HepG2 (cell line): ENCODE results near the gene STX4. TPM values are rescaled to one million over a fixed set of nuclear protein-coding genes. Genes with fewer than 3 reads are reported as not detected.

Experiments
- ATRX ChIP-seq: sonication (generic); formaldehyde crosslinking; IDR thresholded peaks from 2 replicates; pipeline ENCODE4 v1.4.0; 2020; ENCODE audit warnings: missing genetic modification reagents, borderline replicate concordance
- GATA4 ChIP-seq: sonication (generic); IDR thresholded peaks from 2 replicates; pipeline ENCODE4 v1.6.1; 2016; ENCODE audit warnings: antibody characterized with exemption, low read depth, borderline replicate concordance
- GFI1 ChIP-seq: sonication (generic); formaldehyde crosslinking; IDR thresholded peaks from 2 replicates; pipeline ENCODE4 v1.5.0; 2020; ENCODE audit warnings: missing genetic modification reagents, mild to moderate bottlenecking, borderline replicate concordance
- MAFF ChIP-seq: IDR thresholded peaks from 2 replicates; pipeline ENCODE4 v1.6.1; 2011; ENCODE audit warnings: low read depth, low read length, improper control_type of control experiment
- NR1H2 ChIP-seq: sonication (generic); formaldehyde crosslinking; IDR thresholded peaks from 2 replicates; pipeline ENCODE4 v1.8.1; 2022; ENCODE audit warnings: low read depth, missing genetic modification reagents, borderline replicate concordance
- SAFB2 ChIP-seq: sonication (generic); formaldehyde crosslinking; IDR thresholded peaks from 2 replicates; pipeline ENCODE4 v1.5.1; 2020; ENCODE audit warnings: missing genetic modification reagents, low read depth, mild to moderate bottlenecking, borderline replicate concordance
- SATB2 ChIP-seq: sonication (generic); formaldehyde crosslinking; IDR thresholded peaks from 2 replicates; pipeline ENCODE4 v1.5.0; 2020; ENCODE audit warnings: missing genetic modification reagents
- SIX1 ChIP-seq: sonication (generic); formaldehyde crosslinking; IDR thresholded peaks from 2 replicates; pipeline ENCODE4 v1.4.0; 2020; ENCODE audit warnings: missing genetic modification reagents, borderline replicate concordance
- SP5 ChIP-seq: IDR thresholded peaks from 2 replicates; pipeline ENCODE4 v1.6.1; 2016; ENCODE audit warnings: low read depth, borderline replicate concordance
- THAP11 ChIP-seq: IDR thresholded peaks from 2 replicates; pipeline ENCODE4 v1.6.1; 2016; ENCODE audit warnings: missing biosample characterization, missing genetic modification reagents
- ZBTB3 ChIP-seq: sonication (generic); formaldehyde crosslinking; IDR thresholded peaks from 2 replicates; pipeline ENCODE4 v1.4.0; 2020; ENCODE audit warnings: low read depth, mild to moderate bottlenecking, moderate library complexity, missing genetic modification reagents, borderline replicate concordance
- ZMYM3 ChIP-seq: sonication (generic); formaldehyde crosslinking; IDR thresholded peaks from 2 replicates; pipeline ENCODE4 v1.5.1; 2020; ENCODE audit warnings: mild to moderate bottlenecking, missing genetic modification reagents
- ZNF121 ChIP-seq: sonication (generic); formaldehyde crosslinking; IDR thresholded peaks from 2 replicates; pipeline ENCODE4 v1.5.0; 2020; ENCODE audit warnings: mild to moderate bottlenecking, missing genetic modification reagents
- ZNF30 ChIP-seq: sonication (generic); formaldehyde crosslinking; IDR thresholded peaks from 2 replicates; pipeline ENCODE4 v1.5.0; 2020; ENCODE audit warnings: mild to moderate bottlenecking, missing genetic modification reagents
- ZNF326 ChIP-seq: sonication (generic); formaldehyde crosslinking; IDR thresholded peaks from 2 replicates; pipeline ENCODE4 v1.4.0; 2020; ENCODE audit warnings: missing genetic modification reagents, borderline replicate concordance
- polyA plus RNA-seq, 8 experiments: library from polyadenylated mRNA; depleted of rRNA in 3 of 8; stranded (reverse) in 7 of 8; unstranded in 1 of 8; fragments of >200 nt; fragmentation: Illumina TruSeq in 4 of 8; extraction: Trizol in 4 of 8; gene quantifications; 2 replicates each; pipeline versions ENCODE4 v1.2.1 to v1.2.3, GENCODE V29; 2011 to 2016; ENCODE audit warnings: low read depth in 4 of 8, missing spikeins in 1 of 8, mixed read lengths in 1 of 8; ENCODE audit not compliant: insufficient read depth in 1 of 8
- total RNA-seq, 5 experiments: library from RNA; depleted of rRNA; stranded (reverse); fragments of >200 nt; fragmentation: Illumina TruSeq; extraction: Trizol; gene quantifications; 2 replicates each; pipeline ENCODE4 v1.2.3, GENCODE V29; 2016; ENCODE audit warnings: low read depth in 1 of 5
- TF ChIP-seq, protein P1 (sequence below): fragments of 450-650 bp; IDR thresholded peaks from 2 replicates; pipeline ENCODE4 v1.6.1; 2017
- TF ChIP-seq, protein P2 (sequence below): sonication (generic); formaldehyde crosslinking; IDR thresholded peaks from 2 replicates; pipeline ENCODE4 v1.4.0; 2020; ENCODE audit warnings: mild to moderate bottlenecking, missing genetic modification reagents
- TF ChIP-seq, protein P3 (sequence below): sonication (generic); formaldehyde crosslinking; IDR thresholded peaks from 2 replicates; pipeline ENCODE4 v1.4.0; 2020; ENCODE audit warnings: missing genetic modification reagents, borderline replicate concordance
- TF ChIP-seq, protein P4 (sequence below): sonication (generic); formaldehyde crosslinking; IDR thresholded peaks from 2 replicates; pipeline ENCODE4 v1.5.0; 2020; ENCODE audit warnings: mild to moderate bottlenecking, missing genetic modification reagents
- TF ChIP-seq, protein P5 (sequence below): sonication (generic); formaldehyde crosslinking; IDR thresholded peaks from 2 replicates; pipeline ENCODE4 v1.5.0; 2020; ENCODE audit warnings: missing genetic modification reagents, mild to moderate bottlenecking, borderline replicate concordance

STX4 gene
- total and polyA plus RNA-seq, 2 of the 13 experiments (the other 11 are each of a cell fraction or from before 2014, with no cell fraction given), result 29.2 to 34.6 TPM

DNA sequence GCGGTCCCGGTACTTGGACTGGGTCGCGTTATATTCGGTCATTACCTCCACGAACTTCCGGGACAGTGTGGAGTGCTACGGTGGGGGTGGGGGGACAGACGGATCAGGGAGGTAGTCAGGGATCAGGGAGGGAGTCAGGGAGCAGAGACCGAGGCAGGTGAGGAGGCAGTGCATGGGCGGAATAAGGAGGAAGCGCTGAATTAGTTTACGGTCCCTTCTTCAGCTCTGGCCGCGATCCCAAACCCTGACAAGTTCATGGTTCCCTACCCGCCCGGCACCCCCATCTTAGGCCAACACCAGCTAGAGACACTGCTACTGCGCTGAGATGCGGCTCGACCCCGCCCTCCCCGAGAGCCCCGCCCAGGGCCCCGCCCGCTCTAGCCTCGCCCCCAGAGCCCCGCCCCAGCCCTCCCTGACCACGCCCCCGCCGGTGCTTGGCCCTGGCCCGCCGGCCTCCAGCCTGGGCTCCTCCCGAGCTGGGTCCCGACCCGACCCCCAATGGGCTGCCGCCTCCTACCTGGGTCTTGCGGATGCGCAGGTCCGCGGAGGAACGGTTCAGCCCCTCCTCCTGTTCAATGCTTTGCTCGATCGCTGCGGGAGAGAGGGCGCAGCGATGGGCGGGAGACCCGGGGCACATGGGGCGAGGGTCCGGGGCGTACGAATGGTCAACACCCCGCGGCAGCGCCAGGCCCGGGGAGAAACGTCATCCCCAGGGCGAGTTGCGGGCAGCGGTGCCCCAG is 36.2 kb upstream of the STX4 start (continued):
- TF ChIP-seq, protein P1, sequence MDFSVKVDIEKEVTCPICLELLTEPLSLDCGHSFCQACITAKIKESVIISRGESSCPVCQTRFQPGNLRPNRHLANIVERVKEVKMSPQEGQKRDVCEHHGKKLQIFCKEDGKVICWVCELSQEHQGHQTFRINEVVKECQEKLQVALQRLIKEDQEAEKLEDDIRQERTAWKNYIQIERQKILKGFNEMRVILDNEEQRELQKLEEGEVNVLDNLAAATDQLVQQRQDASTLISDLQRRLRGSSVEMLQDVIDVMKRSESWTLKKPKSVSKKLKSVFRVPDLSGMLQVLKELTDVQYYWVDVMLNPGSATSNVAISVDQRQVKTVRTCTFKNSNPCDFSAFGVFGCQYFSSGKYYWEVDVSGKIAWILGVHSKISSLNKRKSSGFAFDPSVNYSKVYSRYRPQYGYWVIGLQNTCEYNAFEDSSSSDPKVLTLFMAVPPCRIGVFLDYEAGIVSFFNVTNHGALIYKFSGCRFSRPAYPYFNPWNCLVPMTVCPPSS, result no peak
- TF ChIP-seq, protein P2, sequence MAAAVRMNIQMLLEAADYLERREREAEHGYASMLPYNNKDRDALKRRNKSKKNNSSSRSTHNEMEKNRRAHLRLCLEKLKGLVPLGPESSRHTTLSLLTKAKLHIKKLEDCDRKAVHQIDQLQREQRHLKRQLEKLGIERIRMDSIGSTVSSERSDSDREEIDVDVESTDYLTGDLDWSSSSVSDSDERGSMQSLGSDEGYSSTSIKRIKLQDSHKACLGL (CRISPR knock-in tag), result peak; percentile 73
- TF ChIP-seq GATA4, result no peak; the same call in 1 of the 2 replicates
- 0 out of 2 replicates have a peak, but pooled peaks have one; percentile 8 for TF ChIP-seq SIX1 (CRISPR knock-in tag)
- no peak for TF ChIP-seq NR1H2 (CRISPR knock-in tag)
- no peak for TF ChIP-seq MAFF
- peak; percentile 87; the same call in 1 of the 2 replicates for TF ChIP-seq ZNF326
- TF ChIP-seq THAP11 (CRISPR knock-in tag), result peak; percentile 30
- peak; percentile 63; the same call in 1 of the 2 replicates for TF ChIP-seq ZMYM3 (CRISPR knock-in tag)
- TF ChIP-seq SP5, result peak; percentile 53; the same call in 1 of the 2 replicates
- TF ChIP-seq, protein P3, sequence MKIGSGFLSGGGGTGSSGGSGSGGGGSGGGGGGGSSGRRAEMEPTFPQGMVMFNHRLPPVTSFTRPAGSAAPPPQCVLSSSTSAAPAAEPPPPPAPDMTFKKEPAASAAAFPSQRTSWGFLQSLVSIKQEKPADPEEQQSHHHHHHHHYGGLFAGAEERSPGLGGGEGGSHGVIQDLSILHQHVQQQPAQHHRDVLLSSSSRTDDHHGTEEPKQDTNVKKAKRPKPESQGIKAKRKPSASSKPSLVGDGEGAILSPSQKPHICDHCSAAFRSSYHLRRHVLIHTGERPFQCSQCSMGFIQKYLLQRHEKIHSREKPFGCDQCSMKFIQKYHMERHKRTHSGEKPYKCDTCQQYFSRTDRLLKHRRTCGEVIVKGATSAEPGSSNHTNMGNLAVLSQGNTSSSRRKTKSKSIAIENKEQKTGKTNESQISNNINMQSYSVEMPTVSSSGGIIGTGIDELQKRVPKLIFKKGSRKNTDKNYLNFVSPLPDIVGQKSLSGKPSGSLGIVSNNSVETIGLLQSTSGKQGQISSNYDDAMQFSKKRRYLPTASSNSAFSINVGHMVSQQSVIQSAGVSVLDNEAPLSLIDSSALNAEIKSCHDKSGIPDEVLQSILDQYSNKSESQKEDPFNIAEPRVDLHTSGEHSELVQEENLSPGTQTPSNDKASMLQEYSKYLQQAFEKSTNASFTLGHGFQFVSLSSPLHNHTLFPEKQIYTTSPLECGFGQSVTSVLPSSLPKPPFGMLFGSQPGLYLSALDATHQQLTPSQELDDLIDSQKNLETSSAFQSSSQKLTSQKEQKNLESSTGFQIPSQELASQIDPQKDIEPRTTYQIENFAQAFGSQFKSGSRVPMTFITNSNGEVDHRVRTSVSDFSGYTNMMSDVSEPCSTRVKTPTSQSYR, result peak; percentile 54
- TF ChIP-seq ATRX (CRISPR knock-in tag), result no peak
- TF ChIP-seq, protein P4, sequence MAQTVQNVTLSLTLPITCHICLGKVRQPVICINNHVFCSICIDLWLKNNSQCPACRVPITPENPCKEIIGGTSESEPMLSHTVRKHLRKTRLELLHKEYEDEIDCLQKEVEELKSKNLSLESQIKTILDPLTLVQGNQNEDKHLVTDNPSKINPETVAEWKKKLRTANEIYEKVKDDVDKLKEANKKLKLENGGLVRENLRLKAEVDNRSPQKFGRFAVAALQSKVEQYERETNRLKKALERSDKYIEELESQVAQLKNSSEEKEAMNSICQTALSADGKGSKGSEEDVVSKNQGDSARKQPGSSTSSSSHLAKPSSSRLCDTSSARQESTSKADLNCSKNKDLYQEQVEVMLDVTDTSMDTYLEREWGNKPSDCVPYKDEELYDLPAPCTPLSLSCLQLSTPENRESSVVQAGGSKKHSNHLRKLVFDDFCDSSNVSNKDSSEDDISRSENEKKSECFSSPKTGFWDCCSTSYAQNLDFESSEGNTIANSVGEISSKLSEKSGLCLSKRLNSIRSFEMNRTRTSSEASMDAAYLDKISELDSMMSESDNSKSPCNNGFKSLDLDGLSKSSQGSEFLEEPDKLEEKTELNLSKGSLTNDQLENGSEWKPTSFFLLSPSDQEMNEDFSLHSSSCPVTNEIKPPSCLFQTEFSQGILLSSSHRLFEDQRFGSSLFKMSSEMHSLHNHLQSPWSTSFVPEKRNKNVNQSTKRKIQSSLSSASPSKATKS (CRISPR knock-in tag), result no peak; the same call in 1 of the 2 replicates
- TF ChIP-seq, protein P5, sequence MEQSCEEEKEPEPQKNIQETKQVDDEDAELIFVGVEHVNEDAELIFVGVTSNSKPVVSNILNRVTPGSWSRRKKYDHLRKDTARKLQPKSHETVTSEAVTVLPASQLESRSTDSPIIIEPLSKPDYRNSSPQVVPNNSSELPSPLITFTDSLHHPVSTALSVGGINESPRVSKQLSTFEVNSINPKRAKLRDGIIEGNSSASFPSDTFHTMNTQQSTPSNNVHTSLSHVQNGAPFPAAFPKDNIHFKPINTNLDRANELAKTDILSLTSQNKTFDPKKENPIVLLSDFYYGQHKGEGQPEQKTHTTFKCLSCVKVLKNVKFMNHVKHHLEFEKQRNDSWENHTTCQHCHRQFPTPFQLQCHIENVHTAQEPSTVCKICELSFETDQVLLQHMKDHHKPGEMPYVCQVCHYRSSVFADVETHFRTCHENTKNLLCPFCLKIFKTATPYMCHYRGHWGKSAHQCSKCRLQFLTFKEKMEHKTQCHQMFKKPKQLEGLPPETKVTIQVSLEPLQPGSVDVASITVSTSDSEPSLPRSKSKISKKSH (CRISPR knock-in tag), result peak; percentile 30; the same call in 1 of the 2 replicates
- TF ChIP-seq SAFB2 (CRISPR knock-in tag), result 0 out of 2 replicates have a peak, but pooled peaks have one; percentile 36
- TF ChIP-seq ZNF121 (CRISPR knock-in tag), result no peak; the same call in 1 of the 2 replicates
- TF ChIP-seq SATB2 (CRISPR knock-in tag), result no peak
- TF ChIP-seq ZBTB3, result no peak
- TF ChIP-seq ZNF30 (CRISPR knock-in tag), result 0 out of 2 replicates have a peak, but pooled peaks have one; percentile 24
- TF ChIP-seq GFI1 (CRISPR knock-in tag), result peak; percentile 58; the same call in 1 of the 2 replicates
